Neural cell (in vitro differentiated cells): Measurements from ENCODE around the gene XCR1.

ENCODE experiments used
- EZH2 ChIP-seq: fragments of 200-600, 300-800 bp; shearing (Covaris generic), sonication (generic); IDR thresholded peaks from 2 replicates; pipeline ENCODE4 v1.6.1; 2014; ENCODE audit warnings: antibody characterized with exemption, low read length, borderline replicate concordance, mild to moderate bottlenecking; ENCODE audit not compliant: insufficient read depth, poor library complexity, severe bottlenecking
- TF ChIP-seq, protein P1 (sequence below): fragments of 450-650 bp; IDR thresholded peaks from 2 replicates; pipeline ENCODE4 v1.5.1; 2014; ENCODE audit warnings: antibody characterized with exemption, mild to moderate bottlenecking, moderate library complexity; ENCODE audit not compliant: poor library complexity, severe bottlenecking

- TF ChIP-seq, protein P1, sequence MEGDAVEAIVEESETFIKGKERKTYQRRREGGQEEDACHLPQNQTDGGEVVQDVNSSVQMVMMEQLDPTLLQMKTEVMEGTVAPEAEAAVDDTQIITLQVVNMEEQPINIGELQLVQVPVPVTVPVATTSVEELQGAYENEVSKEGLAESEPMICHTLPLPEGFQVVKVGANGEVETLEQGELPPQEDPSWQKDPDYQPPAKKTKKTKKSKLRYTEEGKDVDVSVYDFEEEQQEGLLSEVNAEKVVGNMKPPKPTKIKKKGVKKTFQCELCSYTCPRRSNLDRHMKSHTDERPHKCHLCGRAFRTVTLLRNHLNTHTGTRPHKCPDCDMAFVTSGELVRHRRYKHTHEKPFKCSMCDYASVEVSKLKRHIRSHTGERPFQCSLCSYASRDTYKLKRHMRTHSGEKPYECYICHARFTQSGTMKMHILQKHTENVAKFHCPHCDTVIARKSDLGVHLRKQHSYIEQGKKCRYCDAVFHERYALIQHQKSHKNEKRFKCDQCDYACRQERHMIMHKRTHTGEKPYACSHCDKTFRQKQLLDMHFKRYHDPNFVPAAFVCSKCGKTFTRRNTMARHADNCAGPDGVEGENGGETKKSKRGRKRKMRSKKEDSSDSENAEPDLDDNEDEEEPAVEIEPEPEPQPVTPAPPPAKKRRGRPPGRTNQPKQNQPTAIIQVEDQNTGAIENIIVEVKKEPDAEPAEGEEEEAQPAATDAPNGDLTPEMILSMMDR = no peak
- no peak for TF ChIP-seq EZH2
These were observed 57.3 kb downstream of the XCR1 start for GRCh38 chr3:45969953-45970352.
